Jurkat, Clone E6-1 (cell line): ENCODE measurements around the gene TXNDC16.
A peak's percentile ranks its signal among the peaks of the same experiment; 100 is the strongest.

Experiments used
- DNase-seq: peaks from one replicate; pipeline ENCODE4 v3.0.0-alpha.2; 2011; ENCODE audit warnings: low read depth, low spot score
- H3K4me3 ChIP-seq: 2 replicates; pipeline ENCODE4 v1.5.1; 2011; ENCODE audit warnings: mild to moderate bottlenecking, low read length, control low read depth, moderate library complexity

TXNDC16 gene

DNA sequence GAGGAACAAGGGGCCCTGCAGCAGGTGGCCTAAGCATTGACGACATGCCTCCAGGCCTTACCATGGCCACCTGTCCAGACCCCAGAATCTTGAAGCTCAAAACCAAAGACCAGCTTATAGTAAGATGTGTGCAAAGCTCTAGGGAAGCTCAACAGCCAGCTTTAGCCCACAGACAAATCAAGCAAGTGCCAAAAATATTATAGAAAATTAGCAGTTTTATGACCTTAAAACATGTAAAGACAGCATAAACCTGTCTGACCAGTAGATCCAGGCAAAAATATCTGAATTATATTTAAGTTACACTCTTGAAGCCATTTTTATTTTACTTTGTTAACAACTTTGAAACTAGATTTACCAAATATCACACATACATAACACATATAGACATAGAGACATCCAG lies 90.6 kb downstream of the TXNDC16 start:
- DNase-seq: no peak
- H3K4me3 ChIP-seq: no peak overlapping the region

DNA sequence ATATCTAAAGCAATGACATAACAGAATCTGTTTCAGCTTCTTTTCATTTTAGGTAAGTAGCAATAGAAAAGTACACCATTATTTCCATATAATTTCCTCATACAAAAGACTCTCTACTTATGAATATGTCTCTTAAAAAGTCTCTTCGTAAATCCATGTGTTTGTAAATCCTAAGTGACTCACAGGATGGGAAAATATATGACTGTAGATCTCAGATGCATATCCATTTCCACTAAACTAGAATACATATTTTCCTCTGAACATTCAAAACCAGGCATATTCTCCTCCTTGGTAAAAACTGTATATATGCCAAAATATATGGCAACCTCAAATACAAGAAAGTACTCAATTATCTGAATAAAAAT lies 93.6 kb downstream of the TXNDC16 start:
- no peak overlapping the region for H3K4me3 ChIP-seq
- DNase-seq: no peak

DNA sequence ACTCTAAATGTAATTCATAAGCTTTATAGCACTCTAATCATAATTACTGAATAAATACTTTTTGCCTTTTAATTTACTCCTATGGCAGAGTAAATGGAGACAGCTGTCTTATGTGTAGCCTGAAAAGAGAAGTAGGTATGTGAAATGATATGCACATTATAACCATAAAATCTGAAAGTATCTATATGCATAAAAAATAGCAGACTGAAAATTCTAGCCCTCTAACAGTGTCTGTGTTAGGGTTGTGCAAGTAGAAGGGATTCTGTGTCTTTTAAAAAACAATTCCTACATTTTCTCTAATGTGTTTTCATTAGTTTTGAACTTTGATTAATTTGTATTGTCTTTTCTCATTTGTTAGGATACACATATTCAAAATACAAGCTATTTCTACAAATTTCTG lies 94.9 kb downstream of the TXNDC16 start:
- no peak for DNase-seq
- no peak overlapping the region for H3K4me3 ChIP-seq

DNA sequence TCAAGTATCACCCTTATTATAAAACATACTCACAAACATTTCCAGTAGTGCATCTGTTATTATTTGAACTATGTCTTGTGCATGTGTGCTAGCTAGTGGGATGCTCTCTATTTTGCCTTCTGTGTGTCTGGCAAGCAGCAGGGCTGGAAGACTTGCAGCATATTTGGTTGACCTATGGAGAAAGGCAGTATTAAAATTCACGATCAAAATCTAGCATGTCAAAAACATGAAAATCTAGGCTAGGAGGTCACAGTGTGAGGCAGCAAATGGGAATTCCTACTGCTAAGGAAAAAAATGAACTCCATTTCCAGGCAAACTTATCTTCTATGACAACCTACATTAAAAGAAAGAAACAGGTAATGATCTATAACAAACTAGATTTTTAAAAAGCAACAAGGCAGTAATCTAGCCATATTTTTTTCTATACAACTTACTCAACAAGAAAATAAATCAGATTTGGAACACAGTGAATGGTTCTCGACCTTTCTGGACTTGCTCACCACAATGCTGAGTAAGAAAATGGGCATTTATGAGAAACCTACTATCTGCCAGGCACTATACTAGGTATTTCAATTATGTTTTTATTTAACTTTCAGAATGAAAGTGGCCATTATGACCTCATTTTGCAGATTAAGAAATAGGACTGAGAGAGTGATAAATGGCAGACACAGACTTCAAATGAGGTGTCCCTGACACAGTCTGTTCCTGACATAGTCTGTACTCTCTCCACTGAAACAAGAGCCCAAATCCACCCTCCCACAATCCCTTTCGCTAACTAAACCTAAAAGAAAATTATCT lies 96.8 kb downstream of the TXNDC16 start:
- H3K4me3 ChIP-seq: no peak overlapping the region

DNA sequence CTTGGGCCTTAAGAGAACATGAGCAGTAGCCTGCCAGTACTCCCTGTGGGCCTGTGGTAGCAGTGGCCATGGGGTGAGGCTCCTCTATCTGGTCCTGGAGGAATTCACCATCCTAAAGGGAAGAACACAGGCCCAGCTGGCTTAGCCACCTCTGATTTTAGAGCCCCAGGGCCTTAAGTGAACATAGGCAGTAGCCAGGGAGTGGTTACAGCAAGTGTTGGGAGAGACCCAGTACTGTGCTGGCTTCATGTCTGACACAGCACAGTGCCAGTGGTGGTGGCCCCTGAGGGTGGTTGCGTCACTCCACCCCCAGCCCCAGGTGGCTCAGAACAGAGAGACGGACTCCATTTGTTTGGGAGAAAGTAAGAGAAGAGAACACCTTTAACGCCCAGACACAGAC lies 105.1 kb downstream of the TXNDC16 start:
- H3K4me3 ChIP-seq: no peak overlapping the region
- no peak for DNase-seq

More for the DNA sequence above, 96.8 kb downstream of the TXNDC16 start:
- DNase-seq: no peak

DNA sequence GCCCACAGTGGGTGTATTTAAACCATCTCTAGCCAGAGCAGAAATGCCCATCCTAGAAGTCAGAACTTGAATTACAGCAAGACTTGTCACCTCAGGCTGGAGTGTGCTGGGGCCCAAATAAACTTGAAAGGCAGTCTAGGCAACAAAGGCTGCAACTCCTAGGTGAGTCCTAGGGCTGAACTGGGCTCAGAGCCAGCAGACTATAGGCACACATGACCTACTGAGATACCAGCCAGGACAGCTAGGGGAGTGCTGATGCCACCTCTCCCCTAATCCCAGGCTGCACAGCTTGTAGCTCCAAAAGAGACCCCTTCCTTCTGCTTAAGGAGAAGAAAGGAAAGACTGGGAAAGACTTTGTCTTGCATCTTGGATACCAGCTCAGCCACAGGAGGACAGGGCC lies 106.0 kb downstream of the TXNDC16 start:
- no peak overlapping the region for H3K4me3 ChIP-seq

DNA sequence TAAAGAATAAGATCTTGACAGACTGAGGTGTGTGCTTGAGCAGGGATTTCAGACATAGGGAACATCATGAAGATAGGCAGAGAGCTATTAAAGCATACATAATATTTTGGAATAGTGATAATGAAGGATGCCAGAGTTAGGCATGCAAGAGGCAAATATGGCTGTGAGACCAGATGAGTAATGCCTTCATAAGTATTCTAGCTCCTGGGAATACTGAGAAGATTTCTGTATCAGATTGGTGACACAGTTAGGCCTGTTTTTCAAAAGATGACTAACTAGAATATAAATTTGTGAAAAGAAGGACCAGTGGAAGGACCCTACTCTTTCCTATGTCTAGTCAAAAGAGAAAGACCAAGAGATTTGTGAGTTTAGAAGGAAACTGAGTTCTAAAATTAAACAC lies 108.8 kb downstream of the TXNDC16 start:
- DNase-seq: no peak
- no peak overlapping the region for H3K4me3 ChIP-seq

More for the DNA sequence above, 106.0 kb downstream of the TXNDC16 start:
- no peak for DNase-seq

DNA sequence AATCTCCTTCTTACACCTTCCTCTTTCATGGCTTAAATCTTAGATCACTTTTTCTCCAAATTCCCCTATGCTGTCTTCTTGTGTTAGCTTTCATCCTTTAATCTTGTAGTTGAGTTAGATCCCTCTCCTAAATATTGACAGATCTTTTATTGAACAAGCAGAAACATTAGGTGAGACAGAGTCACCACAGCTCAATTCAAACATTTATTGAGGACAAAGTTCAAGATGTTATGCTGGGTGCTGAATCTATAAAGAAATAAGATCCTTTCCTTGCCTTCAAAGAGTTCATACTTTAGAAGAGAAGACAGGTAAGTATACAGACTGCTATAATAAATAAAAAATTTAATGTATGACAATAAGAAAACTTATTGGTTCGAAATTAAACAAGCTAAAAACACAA lies 109.7 kb downstream of the TXNDC16 start:
- no peak for DNase-seq
- no peak overlapping the region for H3K4me3 ChIP-seq

DNA sequence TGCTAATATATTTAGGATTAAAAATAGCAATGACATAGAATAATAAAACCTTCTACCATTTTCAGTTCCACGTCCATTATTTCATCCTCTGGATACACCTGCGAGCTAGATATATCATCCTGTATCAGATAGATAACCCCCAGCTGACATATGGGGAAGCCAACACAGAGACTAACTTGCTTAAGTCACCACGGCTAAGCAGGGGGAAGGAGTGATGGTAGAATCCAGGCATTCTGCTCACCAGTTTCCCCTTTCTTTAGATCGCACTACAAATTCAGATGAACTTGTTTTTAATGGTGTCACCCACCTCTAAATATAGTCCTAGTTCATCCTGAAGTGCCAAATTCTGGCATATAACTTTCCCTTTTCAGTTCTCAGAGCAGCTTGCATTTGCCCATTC lies 110.1 kb downstream of the TXNDC16 start:
- no peak overlapping the region for H3K4me3 ChIP-seq
- DNase-seq: no peak

DNA sequence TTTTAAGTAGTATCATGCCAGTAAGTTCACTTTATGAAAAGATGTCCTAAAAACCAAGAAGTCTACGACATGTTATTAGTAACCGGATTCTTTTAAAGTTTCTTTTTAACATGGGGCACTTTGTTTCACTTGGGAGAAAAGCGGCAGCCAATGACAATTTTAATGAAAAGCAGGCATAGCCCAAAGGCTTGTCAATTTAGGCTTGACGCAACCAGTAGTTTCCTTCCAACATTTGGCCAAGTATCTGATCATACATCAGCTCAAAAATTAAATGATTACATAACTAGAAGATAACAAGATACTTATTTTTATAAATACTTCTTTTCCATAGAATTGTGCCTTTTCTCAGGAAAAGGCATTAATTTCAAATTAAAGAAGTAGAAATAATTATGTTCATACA lies 112.8 kb downstream of the TXNDC16 start:
- DNase-seq: no peak
- H3K4me3 ChIP-seq: no peak overlapping the region

DNA sequence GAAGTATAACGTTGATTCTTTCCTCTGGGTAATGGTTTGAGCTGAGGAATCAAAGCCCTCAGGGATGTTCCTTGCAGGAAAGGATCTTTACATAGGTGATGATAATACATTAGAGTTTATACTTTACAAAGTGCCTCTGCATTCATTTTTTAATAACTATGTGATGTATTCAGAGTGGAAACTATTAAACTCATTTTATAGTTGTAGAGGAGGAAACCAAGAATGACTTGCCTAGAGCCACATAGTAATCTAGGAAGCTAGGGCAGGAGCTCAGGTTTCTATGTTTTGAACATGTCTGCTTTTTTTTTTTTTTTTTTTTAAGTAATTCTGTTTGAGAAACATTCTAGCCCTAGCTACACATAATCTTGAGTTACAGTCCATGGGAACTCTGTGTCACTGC lies 117.3 kb downstream of the TXNDC16 start:
- no peak overlapping the region for H3K4me3 ChIP-seq
- DNase-seq: no peak

DNA sequence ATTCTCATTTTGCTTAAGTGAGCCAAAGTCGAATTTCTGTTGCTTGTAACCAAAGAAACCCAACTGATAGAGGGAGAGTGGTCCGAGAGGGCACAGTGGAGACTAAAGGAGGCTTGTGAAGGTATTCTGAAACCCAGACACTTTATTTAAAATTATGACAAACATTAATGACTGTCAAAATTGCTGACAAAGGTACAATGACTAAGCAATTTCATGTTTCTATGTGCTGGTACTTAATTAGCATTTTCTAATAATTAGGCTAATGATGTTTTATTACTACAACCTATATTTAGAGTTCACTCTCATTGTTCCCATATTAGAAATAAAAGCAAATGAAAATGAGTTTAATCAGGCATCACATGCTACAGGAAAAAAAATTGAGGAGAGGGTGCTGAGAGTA lies 121.8 kb downstream of the TXNDC16 start:
- no peak for DNase-seq
- no peak overlapping the region for H3K4me3 ChIP-seq

DNA sequence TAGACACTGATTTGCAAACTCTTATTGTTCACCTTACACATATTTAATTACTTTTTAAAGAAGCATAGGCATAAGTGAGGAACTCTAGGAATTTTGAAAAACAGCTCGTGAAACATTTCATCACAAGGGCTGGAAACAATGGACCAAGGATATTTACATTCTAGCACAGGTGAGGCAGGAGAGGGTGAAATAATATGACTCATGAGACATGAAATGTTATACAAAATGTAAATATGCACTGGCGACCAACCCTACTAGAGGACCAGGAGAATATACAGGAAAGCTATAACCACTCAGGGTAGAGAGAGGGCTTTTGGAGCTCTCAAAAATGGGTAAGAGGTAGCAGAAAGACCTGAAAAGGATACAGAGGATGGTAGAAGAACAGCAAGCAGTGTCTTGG lies 122.9 kb downstream of the TXNDC16 start:
- DNase-seq: no peak
- H3K4me3 ChIP-seq: no peak overlapping the region

DNA sequence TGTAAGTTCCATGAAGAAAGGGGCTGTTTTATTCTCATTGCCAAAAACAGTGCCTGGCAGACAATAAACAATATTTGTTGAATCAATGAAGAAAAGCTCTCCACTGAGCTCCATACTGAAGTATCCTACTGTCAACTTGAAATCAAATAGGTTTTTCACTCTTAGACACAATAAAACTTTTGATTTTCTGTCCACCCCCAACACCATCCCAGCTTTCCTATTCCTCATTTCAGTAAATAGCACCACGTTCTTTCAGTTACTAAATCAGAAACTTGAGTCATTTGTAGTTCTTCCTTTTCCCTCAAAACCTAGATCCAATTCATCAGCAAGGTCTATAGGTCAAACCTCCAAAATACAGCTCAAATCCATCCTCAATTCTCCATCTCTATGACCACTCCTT lies 124.8 kb downstream of the TXNDC16 start:
- no peak for DNase-seq
- H3K4me3 ChIP-seq: no peak overlapping the region

DNA sequence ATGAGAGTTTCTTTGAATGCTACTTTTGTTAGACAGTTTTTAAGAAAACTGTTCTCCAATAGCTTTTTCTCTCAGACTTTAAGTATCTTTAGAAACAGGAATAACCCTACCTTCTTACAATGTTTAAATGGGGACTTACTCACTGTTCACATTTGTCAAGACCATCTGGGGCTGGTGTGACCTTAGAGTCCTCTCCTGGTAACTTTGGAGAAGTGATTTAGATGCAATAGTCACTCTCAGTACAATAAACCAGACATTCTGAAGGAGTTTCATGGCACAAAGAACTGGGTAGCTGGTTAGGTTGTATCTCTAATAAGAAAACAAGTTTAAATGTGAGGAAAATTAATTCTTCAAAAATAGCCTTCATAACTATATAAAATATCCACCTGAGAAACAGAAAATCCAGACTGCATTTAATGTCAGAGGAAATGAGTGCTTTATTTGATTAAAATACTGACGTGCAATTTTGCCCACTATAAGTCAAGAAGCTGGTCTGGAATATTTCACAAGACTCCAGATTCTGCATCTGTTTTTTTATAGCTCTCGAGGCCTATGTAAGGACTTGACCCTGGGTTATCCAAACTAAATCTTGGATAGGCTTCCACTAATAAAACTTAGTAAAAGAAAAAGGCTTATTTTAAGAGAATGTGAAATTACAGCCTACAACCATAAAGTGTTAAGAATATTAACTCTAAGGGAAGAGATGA lies 129.5 kb downstream of the TXNDC16 start:
- no peak overlapping the region for H3K4me3 ChIP-seq
- DNase-seq: no peak

DNA sequence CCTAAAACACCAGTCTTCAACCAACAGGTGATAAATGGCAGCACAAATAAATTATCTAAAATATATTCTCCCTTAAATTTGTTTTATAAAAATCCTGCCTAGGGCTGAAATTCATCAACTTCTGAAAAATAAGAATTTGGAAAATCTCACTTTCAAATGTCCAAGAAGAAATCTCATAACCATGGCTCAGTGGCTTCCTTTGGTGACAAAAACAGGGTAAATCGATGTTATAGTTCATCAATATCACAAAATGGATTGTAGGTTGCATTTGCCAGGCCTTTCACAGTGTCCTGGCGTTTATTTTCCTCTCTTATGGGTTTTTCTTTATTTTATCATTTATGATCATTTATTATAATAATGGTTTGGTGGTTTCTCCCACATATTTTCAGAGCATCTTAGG lies 135.2 kb downstream of the TXNDC16 start:
- DNase-seq: no peak
- no peak overlapping the region for H3K4me3 ChIP-seq

DNA sequence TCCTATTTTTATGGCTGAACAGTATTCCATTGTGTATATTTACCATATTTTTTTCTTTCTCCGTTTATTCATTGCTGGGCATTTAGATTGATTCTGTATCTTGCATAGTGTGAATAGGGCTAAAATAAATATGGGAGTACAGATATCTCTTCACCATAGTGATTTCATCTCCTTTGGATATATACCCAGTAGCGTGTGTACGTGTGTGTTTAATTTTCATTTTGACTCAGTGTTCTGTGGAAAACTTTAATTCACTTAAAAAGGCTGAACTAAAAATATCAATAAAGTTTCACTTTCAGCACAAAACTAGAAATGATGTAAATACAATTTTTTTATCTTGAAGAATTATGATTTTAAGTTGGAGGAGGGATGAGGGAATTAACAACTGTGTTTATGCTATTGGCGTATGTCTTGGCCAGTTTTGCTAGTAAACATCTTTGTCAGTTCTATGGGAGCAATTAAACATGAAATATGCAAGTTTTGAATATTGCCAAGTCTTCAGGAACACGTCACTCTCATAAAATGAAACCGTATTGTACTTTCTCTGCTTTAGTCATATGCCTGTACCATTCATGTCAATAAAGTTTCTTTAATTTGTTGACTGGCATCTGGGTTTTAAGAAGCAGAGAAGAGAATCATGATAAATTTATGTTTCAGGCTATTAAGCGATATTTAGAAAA lies 138.4 kb downstream of the TXNDC16 start:
- DNase-seq: no peak
- no peak overlapping the region for H3K4me3 ChIP-seq

DNA sequence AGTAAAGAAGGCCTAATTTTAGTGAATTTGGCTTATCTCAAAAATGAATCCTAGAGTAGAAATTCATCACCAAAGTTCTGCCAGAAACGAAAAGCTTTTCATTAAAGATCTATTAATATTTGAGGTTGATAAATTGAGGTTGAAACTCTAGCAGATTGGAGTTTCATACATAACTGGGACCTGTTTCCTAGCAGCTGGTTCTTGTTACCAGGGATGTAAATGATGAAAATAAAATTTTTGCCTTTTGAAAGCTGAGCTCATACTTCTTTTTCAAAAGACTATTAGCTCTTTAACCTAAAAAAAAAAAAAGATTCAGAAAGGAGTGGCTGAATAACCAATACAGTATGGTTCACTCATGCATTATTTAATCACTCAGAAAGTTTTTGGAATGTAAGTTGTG lies 139.9 kb downstream of the TXNDC16 start:
- DNase-seq: no peak
- H3K4me3 ChIP-seq: no peak overlapping the region

DNA sequence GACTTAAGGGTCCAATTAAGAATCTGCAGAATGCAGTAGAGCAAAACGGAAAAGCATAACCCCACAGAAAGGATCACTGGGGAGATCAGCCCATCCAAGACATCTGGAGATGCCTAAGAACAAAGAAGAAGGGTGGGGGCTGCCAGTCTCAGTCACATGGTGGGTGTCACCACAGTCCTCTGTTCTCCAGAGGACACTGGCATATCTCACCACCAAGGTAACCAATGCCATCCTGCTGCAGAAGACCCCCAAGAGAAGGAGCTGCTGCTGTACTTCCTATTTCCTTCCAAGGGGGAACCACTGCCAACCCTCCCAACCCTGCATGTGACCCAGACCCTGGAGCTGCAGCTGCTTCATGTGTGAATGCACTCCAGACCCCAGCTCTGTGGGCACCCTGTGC lies 147.0 kb downstream of the TXNDC16 start:
- peak; percentile 41 for DNase-seq
- H3K4me3 ChIP-seq: no peak overlapping the region

DNA sequence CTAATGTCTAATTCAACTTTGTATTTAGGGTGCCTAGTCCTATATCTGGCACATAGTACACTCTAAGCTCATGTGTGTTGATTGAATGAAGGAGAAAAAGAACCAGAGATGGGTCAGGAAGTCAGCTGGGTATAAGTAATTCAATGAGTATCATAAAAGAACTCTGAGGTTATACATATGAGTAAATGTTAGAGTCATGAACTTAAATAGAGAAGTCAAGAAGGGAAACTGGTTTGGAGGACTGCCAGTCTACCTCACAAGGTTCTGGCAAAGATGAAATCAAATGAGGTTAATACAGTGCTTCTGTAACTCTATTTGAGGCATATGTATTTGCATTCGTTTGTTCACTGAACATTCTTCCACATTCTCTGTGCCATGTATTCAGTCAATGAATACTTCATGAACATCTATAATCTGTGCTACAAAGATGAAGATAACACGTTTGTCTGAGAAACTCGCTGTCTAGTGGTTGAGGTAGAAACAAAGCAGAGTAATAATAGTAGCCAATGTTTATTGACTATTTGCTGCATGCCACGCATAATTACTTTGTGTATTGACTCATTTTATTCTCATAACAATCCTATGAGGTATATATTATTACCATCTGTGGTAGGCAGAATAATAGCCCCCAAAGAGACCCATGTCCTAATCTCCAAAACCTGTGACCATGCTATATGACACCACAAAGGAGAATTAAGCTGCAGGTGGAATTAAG lies 149.3 kb downstream of the TXNDC16 start:
- H3K4me3 ChIP-seq: no peak overlapping the region
- DNase-seq: peak; percentile 69
